HG02798 (cell line): ENCODE measurements around the gene TMEM178A.
"Not testable (repeated sequence)": the region's sequence is repeated elsewhere in the genome, so short reads cannot be mapped to it uniquely, and the experiment has no call there.

Experiments used
- ATAC-seq: cut with Tn5 transposase; IDR thresholded peaks from one replicate; pipeline ENCODE4 v1.9.1; 2021; ENCODE audit warnings: mild to moderate bottlenecking; ENCODE audit not compliant: unreplicated experiment, poor library complexity

TMEM178A gene

GRCh38 chr2:39647104-39647765, 18.5 kb upstream of the TMEM178A start:
- ATAC-seq: no peak

- ATAC-seq: no peak
These were observed 17.1 kb upstream of the TMEM178A start for GRCh38 chr2:39648580-39648979.

DNA sequence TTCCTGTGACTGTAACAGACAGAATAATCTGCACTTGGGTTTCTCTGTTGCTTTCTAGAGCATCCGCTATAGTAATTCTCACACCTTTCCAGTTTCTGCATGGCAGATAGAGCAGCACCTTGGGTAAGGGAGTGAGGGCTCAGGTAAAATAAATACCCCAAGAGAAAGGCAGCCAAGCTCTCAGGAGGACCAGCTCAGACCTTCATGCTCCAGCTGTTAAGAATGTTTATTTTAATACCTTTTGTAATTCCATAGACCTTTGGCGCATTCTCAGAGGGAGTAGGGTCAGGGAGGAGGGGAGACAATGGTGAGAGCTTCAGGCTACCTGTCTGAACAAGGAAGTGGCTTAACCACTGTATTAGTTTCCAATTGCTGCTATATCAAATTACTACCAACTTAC, 16.2 kb upstream of the TMEM178A start:
- ATAC-seq: no peak

GRCh38 chr2:39650468-39650867, 15.2 kb upstream of the TMEM178A start:
- ATAC-seq: no peak

GRCh38 chr2:39656215-39656614, 9.5 kb upstream of the TMEM178A start:
- ATAC-seq: not testable (repeated sequence)

GRCh38 chr2:39657287-39657937, 8.3 kb upstream of the TMEM178A start:
- no peak for ATAC-seq

DNA sequence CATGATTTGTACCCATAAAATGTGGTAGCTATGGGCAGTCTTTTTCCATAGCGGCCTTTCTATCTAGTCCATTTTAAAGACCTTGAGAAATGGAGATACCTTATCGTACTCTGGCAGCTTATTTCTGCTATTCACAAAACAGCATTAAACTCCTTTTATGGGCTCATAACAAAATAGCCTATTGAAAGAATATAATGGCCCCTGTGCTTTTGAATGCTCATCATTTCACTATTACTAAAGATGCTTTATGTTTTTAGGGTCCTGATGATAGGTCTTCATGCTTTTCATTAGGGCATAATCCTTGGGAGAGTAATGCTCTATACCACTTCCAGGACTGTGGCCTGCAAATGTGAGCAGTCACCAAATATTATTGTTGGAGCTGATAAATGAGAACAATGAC, 7.3 kb upstream of the TMEM178A start:
- ATAC-seq: no peak

DNA sequence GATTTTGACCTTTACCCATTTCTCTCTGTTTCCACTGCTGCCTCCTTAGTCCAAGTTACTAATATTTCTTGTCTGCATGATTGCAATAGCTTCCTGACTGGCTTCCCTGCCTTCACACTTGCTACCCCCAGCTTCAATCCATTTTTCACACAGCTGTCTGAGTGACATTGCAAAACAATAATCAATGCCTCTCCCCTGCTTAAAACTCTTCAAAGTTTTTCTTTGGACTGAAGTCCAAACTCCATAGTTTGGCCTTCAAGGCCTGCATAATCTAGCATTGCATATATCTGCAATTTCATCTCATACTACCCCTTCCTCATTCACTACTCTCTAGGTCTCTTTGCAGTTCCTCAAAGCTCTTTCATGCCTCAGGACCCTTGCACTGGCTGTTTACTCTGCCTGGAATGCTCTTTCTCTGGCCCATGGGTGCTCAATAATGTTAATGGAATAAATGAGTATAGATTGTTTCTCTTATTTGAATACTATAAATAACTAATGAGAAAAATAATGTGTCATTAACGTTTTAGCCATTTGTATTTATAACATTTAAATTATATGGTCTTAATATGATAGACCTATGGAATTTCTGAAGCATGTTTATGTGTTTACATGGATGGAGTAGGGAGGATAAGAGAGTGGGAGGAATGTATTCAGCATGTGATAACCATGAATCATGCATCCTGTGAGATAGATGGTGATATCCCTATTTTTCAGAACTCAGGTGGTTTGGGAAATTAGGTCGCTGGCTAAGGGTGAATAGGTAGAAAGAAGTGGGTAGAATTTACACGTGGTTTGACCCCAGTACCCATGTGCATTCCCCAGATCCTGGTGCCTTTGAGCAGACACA, 5.7 kb upstream of the TMEM178A start:
- ATAC-seq: no peak

GRCh38 chr2:39660612-39661236, 5.0 kb upstream of the TMEM178A start:
- no peak for ATAC-seq

- ATAC-seq: no peak
These were observed 3.9 kb upstream of the TMEM178A start for GRCh38 chr2:39661826-39662225.

- no peak for ATAC-seq
These were observed 2.4 kb upstream of the TMEM178A start for GRCh38 chr2:39663187-39663930.

DNA sequence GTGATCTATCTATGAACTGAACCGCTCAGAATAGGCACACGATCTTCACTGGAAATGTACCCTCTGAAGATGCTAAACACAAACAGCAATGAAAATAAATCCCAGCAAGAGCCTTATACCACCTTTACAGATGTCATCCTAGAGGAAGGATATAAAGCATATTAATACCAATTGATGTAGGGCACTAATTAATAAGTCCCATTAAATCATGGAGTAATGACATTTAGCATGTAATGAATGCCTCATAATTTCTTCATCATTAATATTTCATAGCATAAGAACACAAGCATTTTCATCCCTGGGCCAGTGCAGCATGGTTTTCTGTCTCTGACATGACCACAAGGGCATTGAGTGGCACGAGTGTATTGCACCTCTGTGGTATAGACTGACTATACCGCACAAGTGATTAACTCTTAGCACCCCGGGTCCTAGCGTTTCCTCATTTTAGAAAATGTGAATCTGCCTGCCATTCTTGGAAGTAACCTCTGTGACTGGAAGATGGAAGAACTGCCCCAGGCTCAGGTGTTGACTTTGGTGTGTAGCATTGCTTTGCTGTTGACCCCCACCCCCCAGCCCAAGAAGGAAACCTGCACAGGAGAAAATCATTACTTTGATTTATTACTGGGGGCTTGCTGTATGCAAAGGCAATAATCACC, 1.4 kb upstream of the TMEM178A start:
- ATAC-seq: no peak

- no peak for ATAC-seq
These were observed 677 bp upstream of the TMEM178A start for GRCh38 chr2:39664888-39665591.

- no peak for ATAC-seq
These were observed 879 bp downstream of the TMEM178A start for GRCh38 chr2:39666491-39667101.

DNA sequence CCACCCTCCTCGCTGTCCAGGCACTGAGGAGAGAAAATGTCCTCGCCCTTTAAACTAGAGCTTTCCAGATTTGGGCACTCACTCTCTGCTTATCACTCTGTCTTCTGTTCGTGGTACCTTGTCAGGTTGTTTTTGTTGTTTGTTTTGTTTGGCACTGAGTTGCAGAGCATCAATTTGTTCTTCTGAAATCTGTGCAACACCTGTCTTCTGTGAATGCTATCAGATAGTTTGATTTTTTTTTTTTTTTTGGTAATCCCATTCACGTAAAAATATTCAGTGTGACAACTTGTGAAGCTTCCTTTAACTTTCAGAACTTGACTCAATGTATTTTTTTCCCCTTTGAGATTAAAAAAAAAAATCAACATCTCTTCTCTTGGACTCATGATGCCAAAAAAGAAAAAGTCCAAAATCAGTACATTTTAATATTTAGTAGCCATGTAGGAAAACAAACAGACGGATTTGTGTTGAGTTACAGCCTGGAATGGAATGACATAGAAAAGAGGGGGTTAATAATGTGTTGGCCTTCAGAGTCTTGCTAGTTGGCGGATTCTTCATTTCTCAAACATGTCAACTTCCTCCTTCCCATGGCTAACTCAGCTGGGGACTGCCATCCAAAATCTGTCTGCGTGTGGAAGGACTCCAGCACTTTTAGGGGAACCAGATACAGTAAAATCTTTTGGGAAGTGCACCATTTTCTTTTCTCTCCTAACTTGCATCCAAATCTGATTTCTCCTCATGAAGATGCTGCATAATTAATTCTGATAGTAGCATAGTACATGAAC, 1.6 kb downstream of the TMEM178A start:
- no peak for ATAC-seq

- ATAC-seq: no peak
These were observed 2.2 kb downstream of the TMEM178A start for GRCh38 chr2:39667886-39668276.

DNA sequence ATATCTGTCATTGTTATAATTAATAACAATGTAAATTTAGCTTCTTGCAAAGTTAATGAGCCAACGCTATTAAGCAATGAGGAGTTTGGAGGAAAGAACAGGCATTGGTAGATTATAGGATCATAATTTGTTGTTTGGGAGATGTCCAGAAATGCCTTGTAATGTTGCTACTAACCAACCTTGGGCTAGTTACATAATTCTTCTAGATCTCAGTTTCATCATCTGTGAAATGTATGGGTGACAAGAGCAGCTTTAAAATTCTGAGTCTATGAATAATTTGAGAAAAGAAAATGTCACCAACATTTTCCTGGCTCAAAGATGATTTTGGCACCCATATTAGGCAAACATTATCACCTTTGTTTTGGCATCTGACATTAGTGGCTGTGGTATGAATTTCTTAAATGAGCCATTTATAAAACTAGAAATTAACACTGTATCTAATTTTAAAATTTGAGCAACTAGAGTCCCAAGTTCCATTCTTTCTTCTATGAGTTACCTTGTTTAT, 2.9 kb downstream of the TMEM178A start:
- no peak for ATAC-seq

DNA sequence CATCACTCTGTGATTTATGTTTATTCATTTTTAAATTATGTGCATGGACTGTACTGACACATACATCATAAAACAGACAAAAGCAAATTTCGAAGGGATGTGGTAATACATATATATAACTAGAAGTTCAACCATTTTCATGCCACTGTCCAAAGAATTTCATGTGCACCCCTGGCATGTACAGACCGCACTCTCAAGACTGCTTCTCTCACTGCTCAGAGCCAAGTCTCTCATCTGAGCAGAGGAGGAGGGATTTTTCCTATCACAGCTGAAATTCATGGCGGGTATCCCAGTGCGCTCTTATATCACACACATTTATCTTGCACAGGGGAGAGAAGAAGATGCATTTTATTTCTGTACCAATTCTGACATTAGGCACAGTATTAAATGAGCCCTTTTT, 5.9 kb downstream of the TMEM178A start:
- ATAC-seq: no peak
